ENCODE data around the gene CPSF6. TPM values are rescaled to one million over a fixed set of nuclear protein-coding genes. Genes with fewer than 3 reads are reported as not detected.

Gene CPSF6
- total RNA-seq, 1 donor from 2014 or later: 155 TPM

GRCh38 chr12:69211160-69211559 is 28.2 kb upstream of the CPSF6 start:
- Mint-ChIP-seq H3K36me3 (no peaks in the 10 kb centered on the region), H3K9me3 (peaks cover 18% of the 10 kb centered on the region), H3K27me3 (ENCODE audit: low read depth) (no peaks in the 10 kb centered on the region), H3K4me1 (no peaks in the 10 kb centered on the region), H3K4me3 (no peak overlapping the region), H3K27ac (no peak overlapping the region)
- no peak for DNase-seq (ENCODE audit: low spot score in 2 of 2, unreplicated experiment in 2 of 2)
- TF ChIP-seq, protein P1, sequence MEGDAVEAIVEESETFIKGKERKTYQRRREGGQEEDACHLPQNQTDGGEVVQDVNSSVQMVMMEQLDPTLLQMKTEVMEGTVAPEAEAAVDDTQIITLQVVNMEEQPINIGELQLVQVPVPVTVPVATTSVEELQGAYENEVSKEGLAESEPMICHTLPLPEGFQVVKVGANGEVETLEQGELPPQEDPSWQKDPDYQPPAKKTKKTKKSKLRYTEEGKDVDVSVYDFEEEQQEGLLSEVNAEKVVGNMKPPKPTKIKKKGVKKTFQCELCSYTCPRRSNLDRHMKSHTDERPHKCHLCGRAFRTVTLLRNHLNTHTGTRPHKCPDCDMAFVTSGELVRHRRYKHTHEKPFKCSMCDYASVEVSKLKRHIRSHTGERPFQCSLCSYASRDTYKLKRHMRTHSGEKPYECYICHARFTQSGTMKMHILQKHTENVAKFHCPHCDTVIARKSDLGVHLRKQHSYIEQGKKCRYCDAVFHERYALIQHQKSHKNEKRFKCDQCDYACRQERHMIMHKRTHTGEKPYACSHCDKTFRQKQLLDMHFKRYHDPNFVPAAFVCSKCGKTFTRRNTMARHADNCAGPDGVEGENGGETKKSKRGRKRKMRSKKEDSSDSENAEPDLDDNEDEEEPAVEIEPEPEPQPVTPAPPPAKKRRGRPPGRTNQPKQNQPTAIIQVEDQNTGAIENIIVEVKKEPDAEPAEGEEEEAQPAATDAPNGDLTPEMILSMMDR (IDR thresholded peaks at IDR 0.05; ENCODE audit: unreplicated experiment): no peak

DNA sequence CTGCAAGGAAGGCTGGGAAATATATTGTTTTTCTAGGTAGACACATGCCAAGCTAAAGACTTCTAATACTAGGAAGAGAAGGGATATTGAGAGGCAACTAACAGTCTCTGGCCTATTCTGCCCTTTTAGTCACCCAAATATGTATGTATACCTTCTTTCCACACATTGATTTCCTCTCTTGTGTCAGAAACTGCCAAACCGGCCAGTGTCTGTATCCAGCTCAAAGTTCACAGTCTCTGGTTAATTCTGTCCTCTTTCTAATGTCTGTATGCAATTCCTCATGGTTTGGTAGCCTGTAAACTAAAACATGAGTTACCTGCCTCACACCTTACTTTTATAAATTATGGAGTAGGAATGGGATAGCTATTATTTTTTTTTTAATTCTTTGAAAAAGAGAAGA is 25.2 kb upstream of the CPSF6 start:
- Mint-ChIP-seq H3K4me1 (no peaks in the 10 kb centered on the region), H3K27ac (no peak overlapping the region), H3K36me3 (no peaks in the 10 kb centered on the region), H3K27me3 (ENCODE audit: low read depth) (no peaks in the 10 kb centered on the region), H3K9me3 (no peaks in the 10 kb centered on the region), H3K4me3 (no peak overlapping the region)
- TF ChIP-seq, protein P1 (IDR thresholded peaks at IDR 0.05; ENCODE audit: unreplicated experiment): no peak
- DNase-seq (ENCODE audit: low spot score in 2 of 2, unreplicated experiment in 2 of 2): no peak

GRCh38 chr12:69225251-69225910 is 14.0 kb upstream of the CPSF6 start:
- peaks cover 5% of the 10 kb centered on the region for H3K27me3 Mint-ChIP-seq (ENCODE audit: low read depth)
- no peak for DNase-seq (ENCODE audit: low spot score in 2 of 2, unreplicated experiment in 2 of 2)
- H3K4me1 Mint-ChIP-seq: no peaks in the 10 kb centered on the region
- H3K36me3 Mint-ChIP-seq: no peaks in the 10 kb centered on the region
- peaks cover 19% of the 10 kb centered on the region for H3K9me3 Mint-ChIP-seq
- TF ChIP-seq, protein P1 (IDR thresholded peaks at IDR 0.05; ENCODE audit: unreplicated experiment): no peak
- H3K4me3 Mint-ChIP-seq: no peak overlapping the region
- no peak overlapping the region for H3K27ac Mint-ChIP-seq

GRCh38 chr12:69231479-69231878 is 7.9 kb upstream of the CPSF6 start:
- TF ChIP-seq, protein P1 (IDR thresholded peaks at IDR 0.05; ENCODE audit: unreplicated experiment): no peak
- no peak overlapping the region for H3K27ac Mint-ChIP-seq
- no peaks in the 10 kb centered on the region for H3K4me1 Mint-ChIP-seq
- no peaks in the 10 kb centered on the region for H3K36me3 Mint-ChIP-seq
- peaks cover 36% of the 10 kb centered on the region for H3K9me3 Mint-ChIP-seq
- no peak overlapping the region for H3K4me3 Mint-ChIP-seq
- H3K27me3 Mint-ChIP-seq (ENCODE audit: low read depth): no peaks in the 10 kb centered on the region
- no peak for DNase-seq (ENCODE audit: low spot score in 2 of 2, unreplicated experiment in 2 of 2)

- H3K9me3 Mint-ChIP-seq: no peaks in the 10 kb centered on the region
- TF ChIP-seq, protein P1 (IDR thresholded peaks at IDR 0.05; ENCODE audit: unreplicated experiment): no peak
- H3K4me3 Mint-ChIP-seq: peak overlapping the region; percentile 79
- no peaks in the 10 kb centered on the region for H3K36me3 Mint-ChIP-seq
- peaks cover 34% of the 10 kb centered on the region for H3K4me1 Mint-ChIP-seq
- no peak for DNase-seq (ENCODE audit: low spot score in 2 of 2, unreplicated experiment in 2 of 2)
- no peaks in the 10 kb centered on the region for H3K27me3 Mint-ChIP-seq (ENCODE audit: low read depth)
- H3K27ac Mint-ChIP-seq: peak overlapping the region; percentile 92
Observed at GRCh38 chr12:69238589-69239351, 599 bp upstream of the CPSF6 start.
